HK-2 (cell line): Measurements from ENCODE around the gene MGLL.
A peak's percentile ranks its signal among the peaks of the same experiment; 100 is the strongest.

Experiments used
- DNase-seq: peaks from one replicate; pipeline ENCODE4 v3.0.0-alpha.2; 2018; ENCODE audit not compliant: unreplicated experiment

MGLL gene

DNA sequence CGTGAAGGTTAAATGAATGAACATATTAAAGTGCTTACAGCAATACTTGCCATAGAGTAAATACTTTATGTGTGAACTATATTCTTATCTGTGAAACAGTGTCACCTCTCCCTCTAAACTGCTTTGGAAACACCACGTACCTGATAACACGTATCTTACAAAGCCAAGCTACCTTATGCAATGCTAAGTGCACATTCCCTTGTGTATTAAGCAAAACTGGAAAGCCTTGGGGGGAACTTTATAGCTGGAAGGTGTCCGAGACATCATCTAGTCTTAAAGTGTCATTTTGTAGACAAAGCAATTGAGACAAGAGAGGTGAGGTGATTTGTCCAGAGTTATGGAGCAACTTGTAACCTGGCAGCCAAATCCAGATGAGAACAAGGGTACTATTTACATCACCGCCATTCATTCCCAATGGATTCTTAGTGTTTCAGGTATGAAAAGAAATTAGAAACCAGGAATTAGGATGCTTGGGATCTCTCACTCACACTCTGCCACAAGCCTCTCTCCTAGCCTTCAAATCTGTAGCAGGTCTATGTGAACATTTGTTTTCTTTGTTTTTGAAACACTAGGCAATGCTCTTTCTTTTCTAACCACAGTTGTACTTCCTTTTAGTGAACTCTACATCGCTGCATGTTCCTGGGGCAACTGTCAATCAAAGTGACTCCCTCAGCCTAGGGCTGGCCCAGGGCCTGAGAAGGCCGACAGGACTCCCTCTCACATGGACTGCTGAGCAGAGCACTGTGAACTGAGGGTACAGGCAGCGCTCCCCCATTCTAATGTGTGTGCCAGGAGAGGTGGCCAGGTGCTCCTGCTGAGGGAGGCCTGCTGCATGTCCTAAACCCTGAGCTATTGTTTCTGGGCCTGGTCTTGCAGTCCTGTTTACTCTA, 13.9 kb upstream of the MGLL start:
- DNase-seq, result no peak

DNA sequence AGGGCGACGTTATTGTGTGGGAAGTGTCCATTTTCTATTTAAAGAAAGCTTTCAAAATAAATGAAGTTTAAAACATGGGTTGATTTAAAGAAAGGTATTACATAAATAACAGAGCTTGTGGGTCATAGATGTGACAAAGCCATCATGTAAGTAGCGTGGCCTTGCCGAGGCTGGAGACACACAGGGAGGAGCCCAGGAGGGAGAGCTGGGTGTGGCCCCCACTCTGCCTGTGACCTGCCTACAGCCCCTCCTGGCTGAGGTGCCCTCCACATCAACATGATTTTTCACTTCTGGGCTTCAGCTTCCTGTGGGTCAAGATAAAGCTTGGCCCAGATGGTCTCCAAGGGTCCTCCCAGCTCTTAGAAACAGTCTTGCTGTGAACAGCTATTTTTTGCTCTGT, 12.5 kb upstream of the MGLL start:
- DNase-seq, result no peak

DNA sequence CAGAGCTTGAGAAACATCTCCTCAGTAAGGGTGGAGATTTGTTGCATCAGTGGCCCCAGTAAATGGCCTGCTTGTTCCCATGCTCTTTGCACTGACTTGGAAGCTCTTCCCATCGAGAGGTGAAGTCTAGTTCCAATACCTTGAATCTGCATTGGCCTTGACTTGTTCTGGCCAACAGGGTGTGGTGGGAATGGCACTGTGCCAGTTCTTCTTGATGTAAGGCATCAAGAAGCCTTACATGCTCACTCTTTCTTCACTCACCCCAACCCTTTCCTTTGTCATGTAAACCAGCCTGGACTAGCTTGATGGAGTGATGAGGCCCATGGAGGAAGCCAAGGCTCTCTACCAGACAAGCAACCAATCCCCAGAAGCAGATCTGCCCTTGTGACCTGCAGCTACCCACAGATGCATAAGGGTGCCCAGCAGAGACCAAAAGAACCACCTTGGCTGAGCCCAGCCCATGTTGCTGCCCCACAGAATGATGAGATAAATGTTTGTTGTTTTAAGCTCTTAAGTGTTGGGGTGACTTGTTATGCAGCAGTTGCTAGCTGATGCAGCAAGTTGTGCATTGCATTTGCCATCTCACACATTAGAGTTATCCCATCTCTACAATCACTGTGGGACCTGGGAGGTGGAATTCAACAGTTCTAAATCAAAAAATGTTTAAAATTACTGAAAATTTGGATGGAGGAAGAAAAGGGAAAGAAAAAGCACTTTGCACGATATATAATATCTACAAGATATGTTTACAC, 11.1 kb upstream of the MGLL start:
- DNase-seq, result no peak

DNA sequence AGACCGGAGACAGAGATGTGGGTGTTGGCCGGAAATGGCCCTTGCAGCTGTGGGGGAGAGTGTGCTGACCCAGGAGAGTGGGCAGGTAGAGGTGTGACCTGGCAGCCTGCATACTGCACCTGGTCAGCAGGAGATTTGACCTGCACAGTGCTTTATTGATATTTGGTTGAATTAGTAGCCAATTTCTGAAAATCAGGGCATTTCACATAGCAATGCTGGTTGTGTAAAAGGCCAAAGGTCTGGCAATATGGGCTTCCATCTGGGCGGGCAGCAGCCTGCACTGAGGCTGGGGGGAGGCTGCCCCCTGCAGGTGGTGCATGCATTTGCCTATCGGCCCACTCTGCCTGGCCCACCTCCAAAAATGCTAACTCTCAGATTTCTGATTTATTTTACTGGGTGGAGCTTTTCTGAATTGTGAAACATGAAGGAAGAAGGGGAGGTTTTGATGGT, 9.4 kb upstream of the MGLL start:
- DNase-seq, result peak; percentile 16

DNA sequence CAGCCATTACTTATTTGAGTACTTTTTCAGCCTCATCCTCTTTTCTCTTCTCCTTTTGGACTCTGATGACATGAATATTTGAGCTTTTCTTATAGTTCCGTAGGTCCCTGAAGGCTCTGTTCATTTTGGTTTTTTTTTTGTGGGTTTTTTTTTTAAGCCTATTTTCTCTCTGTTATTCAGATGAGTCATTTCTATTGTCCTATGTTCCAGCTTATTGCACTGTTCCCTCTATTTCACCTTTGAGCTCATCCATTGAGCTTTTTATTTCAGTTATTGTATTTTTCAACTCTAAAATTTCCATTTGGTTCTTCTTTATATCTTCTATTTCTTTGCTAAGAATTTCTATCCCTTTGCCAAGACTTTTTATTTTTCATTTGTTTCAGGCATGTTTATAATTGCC, 7.2 kb upstream of the MGLL start:
- no peak for DNase-seq

DNA sequence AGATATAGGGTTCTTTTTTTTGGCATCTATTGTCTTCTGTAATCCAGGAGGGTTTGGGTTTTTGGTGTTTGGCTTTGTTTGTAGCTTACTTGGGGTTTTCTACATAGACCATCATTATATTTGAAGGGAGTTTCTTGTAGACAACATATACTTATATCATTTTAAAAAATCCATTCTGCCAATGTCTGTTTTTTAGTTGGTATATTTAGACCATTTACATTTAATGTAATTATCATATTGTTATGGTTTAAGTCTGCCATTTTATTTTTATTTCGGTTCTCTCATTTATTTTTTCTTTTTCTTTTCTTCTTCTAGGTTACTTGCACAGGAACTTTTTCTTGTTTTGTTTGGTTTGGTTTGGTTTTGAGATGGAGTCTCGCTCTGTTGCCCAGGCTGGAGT, 5.5 kb upstream of the MGLL start:
- no peak for DNase-seq

DNA sequence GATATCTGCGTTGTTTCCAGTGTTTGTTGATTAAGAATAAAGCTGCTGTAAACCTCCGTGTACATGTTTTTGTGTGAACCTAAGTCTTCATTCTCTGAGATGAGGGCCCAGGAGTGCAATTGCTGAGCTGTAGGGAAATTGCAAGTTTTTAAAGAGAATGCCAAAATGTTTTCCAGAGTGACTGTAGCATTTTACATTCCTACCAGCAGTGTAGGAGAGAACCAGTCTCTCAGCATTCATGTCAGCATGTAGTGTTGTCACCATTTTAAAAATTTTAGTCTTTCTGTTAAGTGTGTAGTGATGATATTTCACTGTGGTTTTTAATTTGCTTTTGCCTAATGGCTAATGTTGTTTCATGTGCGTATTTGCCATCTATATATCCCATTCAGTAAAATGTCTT, 3.4 kb upstream of the MGLL start:
- no peak for DNase-seq

DNA sequence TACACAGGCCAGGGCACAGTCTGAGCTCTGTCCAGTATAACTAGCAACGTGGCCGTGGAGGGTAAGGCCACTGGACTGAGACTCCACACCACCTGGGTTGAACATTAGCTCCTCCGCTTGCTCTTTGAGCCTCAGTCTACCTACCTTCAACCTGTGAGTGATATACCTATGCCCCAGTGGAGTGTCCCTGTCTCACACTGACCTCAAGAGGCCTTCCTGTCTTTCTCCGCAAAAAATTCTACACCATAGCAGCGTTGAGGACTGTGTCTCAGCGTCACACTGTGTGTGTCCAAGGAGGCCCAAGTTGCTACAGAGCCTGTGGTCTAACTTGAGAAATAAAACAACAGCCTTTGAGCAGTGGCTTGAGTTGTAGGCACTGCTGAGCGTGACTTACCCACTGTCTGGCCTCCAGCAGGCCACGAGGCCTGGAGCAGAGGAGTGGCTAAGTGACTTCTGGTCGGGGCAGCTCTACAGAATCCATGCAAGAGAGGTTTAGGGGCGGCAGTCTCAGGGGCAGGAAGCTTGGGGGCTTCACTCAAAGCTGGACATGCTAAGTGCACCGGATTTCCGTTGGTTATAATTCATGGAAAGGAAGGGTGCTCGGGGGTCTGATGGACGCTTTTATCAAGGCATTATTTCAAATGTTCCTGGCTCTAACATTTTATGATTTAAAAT, 2.0 kb upstream of the MGLL start:
- DNase-seq, result no peak

DNA sequence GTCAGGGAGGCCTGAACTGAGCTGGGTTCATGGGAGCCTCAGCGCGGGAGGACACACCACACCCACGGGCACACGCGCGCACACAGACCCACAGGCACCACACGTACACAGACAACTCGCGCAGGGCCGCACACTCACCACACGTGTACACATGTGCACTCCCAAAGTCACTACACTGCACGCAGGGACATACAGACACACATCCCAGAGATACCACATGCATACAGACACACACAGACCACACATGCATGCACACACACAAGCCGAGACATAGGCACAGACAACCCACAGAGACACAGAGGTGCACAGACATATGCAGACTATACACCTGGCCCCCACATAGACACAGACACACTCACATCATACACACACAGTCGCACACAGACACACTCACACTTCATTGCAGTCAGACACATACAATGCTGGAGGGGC, 1.1 kb upstream of the MGLL start:
- no peak for DNase-seq

DNA sequence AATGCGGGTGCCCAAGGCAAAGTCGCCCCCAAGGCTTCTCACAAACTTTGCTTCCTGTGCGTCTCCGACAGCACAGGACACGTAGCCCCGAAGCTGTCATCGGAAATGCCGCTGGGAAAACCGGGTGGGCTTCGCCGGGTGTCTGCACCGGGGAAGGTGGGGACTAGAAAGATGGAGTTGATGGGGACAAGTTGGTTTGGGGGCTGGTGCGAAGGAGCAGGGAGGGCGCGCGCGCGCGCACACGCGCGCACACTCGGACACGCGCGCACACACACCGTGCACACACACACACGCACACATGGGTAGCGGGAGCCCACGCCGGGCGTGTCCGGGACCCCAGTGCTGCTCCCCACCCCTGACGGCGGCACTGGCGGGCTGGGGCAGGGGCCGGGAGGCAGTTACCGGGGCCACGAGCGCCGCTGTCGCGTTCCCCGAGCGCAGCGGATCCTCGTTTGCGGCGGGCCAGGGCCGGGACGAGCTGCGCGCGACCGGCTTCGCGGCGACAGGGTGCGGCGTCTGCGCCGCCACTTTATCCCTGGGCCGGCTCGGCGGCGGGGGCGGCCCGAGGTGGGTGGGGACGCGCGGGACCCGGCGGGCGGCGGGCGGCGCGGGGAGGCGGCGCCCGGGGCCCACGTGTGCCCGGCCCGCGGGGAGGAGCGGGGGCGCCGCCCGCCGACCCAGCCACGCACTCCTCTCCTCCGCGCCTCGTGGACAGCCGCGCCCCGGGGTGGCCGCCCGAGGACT, 539 bp upstream of the MGLL start:
- peak; percentile 57 for DNase-seq

DNA sequence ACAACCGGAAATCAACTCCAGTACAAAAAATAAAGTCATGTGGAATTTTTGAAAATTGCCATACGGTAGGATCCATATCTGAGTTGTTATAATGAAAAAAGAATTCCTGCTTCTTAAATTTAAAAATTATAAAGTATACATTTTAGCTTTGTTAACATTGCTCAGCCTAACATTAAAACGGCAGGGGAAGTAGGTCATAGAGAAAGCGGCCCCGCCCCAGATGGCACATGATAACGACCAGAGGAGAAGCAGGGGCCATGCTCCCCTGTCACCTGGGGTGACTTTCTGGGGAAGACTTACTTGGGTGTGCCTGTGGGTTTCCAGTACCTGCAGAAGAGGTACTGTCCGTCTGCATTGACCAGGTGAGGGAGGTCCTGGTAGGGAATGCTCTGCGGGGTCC, 921 bp downstream of the MGLL start:
- peak; percentile 31 for DNase-seq

DNA sequence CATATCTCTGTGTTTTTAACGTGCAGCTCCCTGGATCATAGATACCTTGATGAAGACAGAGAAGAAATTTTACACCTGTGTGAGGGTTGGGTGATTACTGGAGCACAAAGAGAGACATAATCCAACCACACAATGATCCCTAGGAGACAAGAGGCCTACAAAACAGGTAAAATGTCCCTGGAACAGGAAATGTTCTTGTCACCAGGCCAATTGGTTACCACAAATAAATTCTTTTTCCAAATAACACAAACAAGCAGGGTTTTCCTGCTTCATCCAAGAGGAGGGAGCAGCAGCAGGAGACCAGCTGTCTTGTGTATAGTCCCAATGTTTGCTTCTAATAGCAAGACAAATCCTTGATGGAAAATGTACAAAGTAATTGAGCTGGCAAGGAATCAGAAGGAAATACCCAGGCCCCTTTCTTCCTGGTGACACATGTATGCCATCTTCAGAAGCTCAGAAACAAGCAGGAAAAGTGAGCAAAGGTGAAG, 1.4 kb downstream of the MGLL start:
- peak; percentile 50 for DNase-seq

DNA sequence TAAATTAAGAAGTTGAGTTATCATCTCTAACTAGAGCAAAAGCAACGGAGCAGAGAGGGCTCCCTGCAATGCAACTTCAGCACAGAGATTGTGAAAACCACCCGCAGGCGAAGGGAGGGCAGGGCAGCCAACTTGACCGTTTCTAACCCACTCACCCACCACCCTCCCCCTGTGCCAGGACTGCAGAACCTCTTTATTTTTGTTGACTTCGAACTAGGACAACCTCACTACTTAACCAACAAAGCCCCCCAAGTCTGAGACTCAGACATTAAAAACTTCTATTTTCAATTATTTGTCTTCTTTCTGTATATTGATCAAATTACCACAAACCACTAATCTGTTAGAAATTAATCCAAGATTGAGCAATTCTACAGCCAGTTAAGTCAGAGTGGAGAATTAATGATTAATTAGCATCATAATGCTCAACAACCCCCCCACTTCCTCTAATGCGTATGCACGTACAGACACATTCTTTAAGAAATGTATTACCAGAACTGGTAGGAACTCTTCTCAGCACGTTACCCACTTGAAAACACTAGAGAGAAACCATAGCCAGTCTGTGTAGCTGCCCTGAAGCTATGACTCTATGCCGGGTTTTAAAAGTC, 2.0 kb downstream of the MGLL start:
- peak; percentile 80 for DNase-seq

DNA sequence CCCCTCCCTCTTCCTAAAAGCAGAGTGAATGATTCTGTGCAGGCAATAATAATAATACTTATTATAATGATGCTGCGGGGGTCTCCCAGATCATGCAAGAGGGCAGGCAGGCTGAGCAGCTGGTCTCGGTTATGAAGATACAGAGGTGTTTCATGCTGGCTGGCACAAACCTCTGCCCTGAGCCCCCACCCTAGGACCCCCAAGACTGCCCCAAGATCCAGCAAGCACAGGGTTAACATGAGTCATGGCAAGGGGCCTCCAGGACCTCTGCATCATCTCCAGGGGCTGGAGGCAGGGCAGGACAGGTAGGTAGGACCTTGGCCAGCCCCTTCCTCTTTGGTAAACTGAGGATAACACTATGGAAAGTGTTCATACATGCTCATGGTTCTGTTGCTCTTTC, 2.7 kb downstream of the MGLL start:
- DNase-seq, result no peak

DNA sequence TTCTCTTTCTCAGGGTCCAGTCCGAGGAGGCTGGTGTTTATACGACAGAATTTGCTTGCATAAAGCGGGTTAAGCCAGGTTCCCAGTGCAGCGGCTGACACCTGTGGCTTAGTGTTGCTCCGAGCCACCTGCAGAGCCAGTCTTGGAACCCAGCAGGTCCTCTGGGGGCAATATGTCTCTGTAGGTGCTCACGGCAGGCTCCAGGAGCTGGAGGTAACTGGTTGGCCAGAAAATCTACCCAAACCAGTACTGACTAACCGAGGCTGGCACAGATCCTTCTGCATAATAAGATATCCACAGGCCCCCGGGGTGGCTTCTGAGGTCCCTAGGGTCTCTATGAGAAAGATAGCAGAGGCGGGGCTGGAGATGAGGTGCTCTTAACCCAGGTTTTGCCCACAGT, 3.2 kb downstream of the MGLL start:
- no peak for DNase-seq

DNA sequence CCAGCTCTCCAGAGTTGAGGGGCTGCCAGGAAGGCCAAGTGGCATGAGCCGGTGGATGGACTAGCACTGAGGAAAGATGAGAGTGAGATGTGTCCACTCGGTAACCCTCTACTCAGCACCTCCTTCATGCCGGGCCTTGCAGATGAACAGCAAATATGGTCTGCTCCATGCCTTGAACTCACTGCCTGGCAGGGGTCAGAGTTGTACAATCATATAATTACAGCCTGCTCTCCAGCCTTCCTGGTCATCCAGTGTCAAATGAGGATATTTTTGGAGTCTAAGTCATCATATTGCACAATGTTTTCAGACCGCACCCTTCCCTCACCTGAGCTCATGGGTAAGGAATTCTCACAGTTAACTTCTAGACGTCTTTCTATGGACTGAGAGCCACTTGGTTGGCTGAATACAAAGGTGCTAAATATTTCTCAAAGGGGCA, 4.9 kb downstream of the MGLL start:
- DNase-seq, result peak; percentile 46

DNA sequence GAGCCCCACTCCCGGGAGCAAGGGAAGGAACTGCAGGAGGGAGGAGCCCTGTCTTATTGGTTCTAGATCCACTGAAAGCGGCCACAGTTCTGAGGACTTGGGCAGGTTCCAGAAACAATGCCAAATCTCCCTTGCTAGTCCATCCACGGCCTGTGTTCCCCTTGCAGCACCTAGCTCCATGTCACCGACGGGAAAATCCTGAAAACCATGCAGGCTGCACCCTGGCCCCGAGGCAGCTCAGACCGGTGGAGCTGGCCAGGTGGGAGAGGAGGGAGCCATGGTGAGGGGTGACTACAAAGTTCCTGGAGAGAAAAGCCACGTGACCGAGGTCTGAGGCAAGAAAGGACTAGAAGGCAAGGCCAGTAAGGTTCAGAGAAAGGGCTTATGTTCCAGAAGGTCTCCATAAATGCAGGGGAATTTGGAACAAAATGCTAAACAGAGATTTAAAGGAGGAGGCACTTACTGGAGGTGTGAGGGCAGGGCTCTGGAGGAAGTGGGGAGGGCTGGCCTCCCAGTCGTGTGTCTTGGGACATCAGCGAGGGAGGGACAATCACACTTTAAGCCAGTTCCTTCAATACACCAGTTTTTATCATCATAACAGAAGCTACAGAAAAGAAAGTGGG, 5.4 kb downstream of the MGLL start:
- no peak for DNase-seq

DNA sequence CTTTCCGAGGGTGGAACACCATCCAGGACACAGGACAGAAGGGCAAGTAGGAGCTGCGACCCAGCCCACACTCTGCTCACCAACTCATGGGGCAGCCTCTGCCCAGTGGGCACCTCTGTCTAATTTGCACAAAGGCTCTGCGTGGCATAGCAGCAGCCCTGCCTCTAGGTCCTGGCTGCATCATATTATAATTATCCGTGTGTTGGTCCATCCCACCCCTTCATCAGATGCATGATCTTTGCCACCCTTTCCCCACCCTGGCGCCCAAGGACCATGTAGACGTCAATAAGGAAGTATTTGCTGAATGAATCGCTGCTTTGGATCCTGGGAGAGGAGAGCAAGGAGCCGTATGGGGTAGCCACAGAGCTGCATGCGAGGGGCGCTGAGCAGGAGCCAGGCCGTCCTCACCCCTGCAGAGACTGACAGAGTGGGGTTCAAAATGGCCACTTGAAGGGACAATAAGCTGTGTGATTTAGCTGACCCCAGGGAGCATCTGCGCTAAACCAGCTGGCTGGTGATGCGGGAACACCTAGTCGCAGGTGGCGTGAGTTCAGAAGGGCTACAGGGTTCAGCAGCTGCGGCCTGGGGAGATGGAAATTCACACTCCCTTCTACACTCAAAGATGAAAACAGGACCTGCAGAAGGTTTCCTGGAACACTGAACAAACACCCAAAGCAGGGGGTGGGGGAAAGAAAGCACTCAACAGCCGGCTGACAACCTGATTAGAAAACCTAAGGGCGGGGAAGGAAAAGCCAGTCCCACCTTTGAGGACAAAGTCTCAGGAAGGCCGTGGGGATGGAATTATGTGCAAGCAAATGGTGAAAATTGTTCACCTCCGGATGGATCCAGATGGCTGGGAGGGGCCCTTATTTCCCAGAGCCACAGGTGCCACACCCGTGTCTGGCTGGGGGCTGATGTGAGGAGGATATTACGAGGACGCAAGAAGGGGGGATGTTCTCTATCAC, 6.4 kb downstream of the MGLL start:
- no peak for DNase-seq

DNA sequence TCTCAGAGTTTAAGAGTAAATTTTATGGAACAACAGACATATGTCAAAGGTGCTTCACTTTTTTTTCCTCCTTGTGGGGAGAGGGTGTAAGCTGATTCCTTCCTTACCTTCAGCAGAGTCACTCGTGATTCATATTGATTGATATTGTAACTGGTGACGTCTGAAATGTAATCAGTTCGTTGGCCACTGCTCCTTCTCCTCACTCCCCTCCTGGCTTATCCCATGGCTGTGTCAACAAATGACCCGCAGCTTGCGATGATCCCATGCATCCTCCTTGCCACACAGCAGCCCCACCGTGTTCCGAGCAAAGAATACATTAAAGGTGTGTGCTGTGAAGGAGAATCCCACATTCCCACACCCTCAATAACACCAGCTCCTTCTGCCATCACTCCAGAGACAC, 7.3 kb downstream of the MGLL start:
- no peak for DNase-seq
